WTC11 (cell line): Measurements from ENCODE around the gene SLC25A30.

ENCODE experiments used
- CBFB ChIP-seq: sonication (generic); formaldehyde crosslinking; IDR thresholded peaks from 2 replicates; pipeline ENCODE4 v1.8.1; 2022; ENCODE audit warnings: mild to moderate bottlenecking, low read depth, missing genetic modification reagents
- CTCF ChIP-seq: fragments of 200-600 bp; IDR thresholded peaks from 2 replicates; pipeline ENCODE4 v1.8.0; 2022; ENCODE audit warnings: antibody characterized with exemption
- FOXJ3 ChIP-seq: sonication (generic); formaldehyde crosslinking; IDR thresholded peaks from 2 replicates; pipeline ENCODE4 v1.9.0; 2021; ENCODE audit warnings: missing genetic modification reagents, mild to moderate bottlenecking, borderline replicate concordance
- IRF2 ChIP-seq: sonication (generic); formaldehyde crosslinking; IDR thresholded peaks from 2 replicates; pipeline ENCODE4 v1.8.0; 2022; ENCODE audit warnings: low read depth, missing genetic modification reagents, borderline replicate concordance
- SP1 ChIP-seq: sonication (generic); formaldehyde crosslinking; conservative IDR thresholded peaks from 2 replicates; pipeline ENCODE4 v1.8.1; 2022; ENCODE audit warnings: missing genetic modification reagents
- ZBTB21 ChIP-seq: sonication (generic); formaldehyde crosslinking; IDR thresholded peaks from 2 replicates; pipeline ENCODE4 v1.8.1; 2023; ENCODE audit warnings: mild to moderate bottlenecking, missing genetic modification reagents, borderline replicate concordance
- TF ChIP-seq, protein P1 (sequence below): sonication (generic); formaldehyde crosslinking; IDR thresholded peaks from 2 replicates; pipeline ENCODE4 v1.8.1; 2022; ENCODE audit warnings: missing genetic modification reagents, borderline replicate concordance
- TF ChIP-seq, protein P2 (sequence below): sonication (generic); formaldehyde crosslinking; IDR thresholded peaks from 2 replicates; pipeline ENCODE4 v1.8.0; 2022; ENCODE audit warnings: mild to moderate bottlenecking, missing genetic modification reagents

DNA sequence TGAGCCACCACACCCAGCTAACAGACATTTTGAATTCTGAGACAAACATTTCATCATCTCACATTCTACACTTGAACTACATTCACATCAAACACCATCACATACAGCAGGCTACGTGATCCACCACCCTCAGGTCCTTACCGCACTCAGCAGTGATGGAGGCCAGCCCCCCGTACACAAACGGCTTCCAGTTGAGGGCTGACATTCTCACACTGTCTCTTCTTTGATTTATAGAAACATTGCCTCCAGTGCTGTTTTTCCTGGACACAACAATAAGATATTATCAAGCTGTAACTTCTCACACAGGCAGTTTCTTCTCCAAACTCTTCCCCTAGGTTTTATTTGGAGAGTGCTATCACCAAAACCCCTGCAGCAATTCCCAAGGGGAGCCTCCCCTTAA lies 7.0 kb downstream of the SLC25A30 start:
- TF ChIP-seq CTCF (no peak), SP1 (CRISPR knock-in tag) (no peak), CBFB (no peak), IRF2 (CRISPR knock-in tag) (no peak), ZBTB21 (CRISPR knock-in tag) (no peak), FOXJ3 (CRISPR knock-in tag) (no peak)
- TF ChIP-seq, protein P1, sequence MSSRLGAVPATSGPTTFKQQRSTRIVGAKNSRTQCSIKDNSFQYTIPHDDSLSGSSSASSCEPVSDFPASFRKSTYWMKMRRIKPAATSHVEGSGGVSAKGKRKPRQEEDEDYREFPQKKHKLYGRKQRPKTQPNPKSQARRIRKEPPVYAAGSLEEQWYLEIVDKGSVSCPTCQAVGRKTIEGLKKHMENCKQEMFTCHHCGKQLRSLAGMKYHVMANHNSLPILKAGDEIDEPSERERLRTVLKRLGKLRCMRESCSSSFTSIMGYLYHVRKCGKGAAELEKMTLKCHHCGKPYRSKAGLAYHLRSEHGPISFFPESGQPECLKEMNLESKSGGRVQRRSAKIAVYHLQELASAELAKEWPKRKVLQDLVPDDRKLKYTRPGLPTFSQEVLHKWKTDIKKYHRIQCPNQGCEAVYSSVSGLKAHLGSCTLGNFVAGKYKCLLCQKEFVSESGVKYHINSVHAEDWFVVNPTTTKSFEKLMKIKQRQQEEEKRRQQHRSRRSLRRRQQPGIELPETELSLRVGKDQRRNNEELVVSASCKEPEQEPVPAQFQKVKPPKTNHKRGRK (CRISPR knock-in tag) = no peak
- TF ChIP-seq, protein P2, sequence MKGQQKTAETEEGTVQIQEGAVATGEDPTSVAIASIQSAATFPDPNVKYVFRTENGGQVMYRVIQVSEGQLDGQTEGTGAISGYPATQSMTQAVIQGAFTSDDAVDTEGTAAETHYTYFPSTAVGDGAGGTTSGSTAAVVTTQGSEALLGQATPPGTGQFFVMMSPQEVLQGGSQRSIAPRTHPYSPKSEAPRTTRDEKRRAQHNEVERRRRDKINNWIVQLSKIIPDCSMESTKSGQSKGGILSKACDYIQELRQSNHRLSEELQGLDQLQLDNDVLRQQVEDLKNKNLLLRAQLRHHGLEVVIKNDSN (CRISPR knock-in tag) = no peak
